H1 (cell line): Measurements from ENCODE around the gene EMX2. TPM values are rescaled to one million over a fixed set of nuclear protein-coding genes. Genes with fewer than 3 reads are reported as not detected.
A peak's percentile ranks its signal among the peaks of the same experiment; 100 is the strongest.

Experiments
- CTCF ChIA-PET: fragments of 300-600 bp; sonication (Branson Sonifier 250); formaldehyde crosslinking; loops from one replicate; lab custom pipeline; 2021; ENCODE audit not compliant: partially characterized antibody; lab: Charles Lee
- POLR2A ChIA-PET: fragments of 300-600 bp; sonication (Branson Sonifier 250); formaldehyde crosslinking; loops from one replicate; lab custom pipeline; 2021; ENCODE audit warnings: inconsistent platforms; ENCODE audit not compliant: partially characterized antibody; lab: Charles Lee
- DNase-seq, 2 experiments: peaks; one replicate each; pipeline versions ENCODE4 v3.0.0 to v3.0.0-alpha.2; 2010 to 2022; ENCODE audit warnings: low spot score in 2 of 2, low read depth in 1 of 2, mixed read lengths in 1 of 2
- FAIRE-seq: peaks from 2 replicates; lab custom pipeline; 2011; peaks lifted over from hg19 to GRCh38; lab: Jason Lieb, UNC
- H2AFZ ChIP-seq: 2 replicates; pipeline ENCODE4 v1.8.1; 2012; ENCODE audit warnings: low read length, inconsistent platforms
- H2AK5ac ChIP-seq: 2 replicates; pipeline ENCODE4 v1.6.1; 2013; ENCODE audit warnings: low read depth, low read length
- H2BK120ac ChIP-seq: replicated peaks from 2 replicates; pipeline ENCODE3; 2013; ENCODE audit warnings: low read depth, low read length, inconsistent platforms
- H2BK12ac ChIP-seq: 2 replicates; pipeline ENCODE4 v1.6.1; 2013; ENCODE audit warnings: low read depth, low read length
- H2BK15ac ChIP-seq: 2 replicates; pipeline ENCODE4 v1.6.1; 2013; ENCODE audit warnings: low read length
- H2BK20ac ChIP-seq: 2 replicates; pipeline ENCODE4 v1.6.1; 2013; ENCODE audit warnings: low read length
- H2BK5ac ChIP-seq: 2 replicates; pipeline ENCODE4 v1.6.1; 2013; ENCODE audit warnings: low read depth, low read length
- H3K14ac ChIP-seq: 2 replicates; pipeline ENCODE4 v1.6.1; 2013; ENCODE audit warnings: inconsistent platforms; ENCODE audit not compliant: insufficient read length
- H3K18ac ChIP-seq: 2 replicates; pipeline ENCODE4 v1.6.1; 2013; ENCODE audit warnings: low read length; ENCODE audit errors: extremely low read depth
- H3K23ac ChIP-seq: 2 replicates; pipeline ENCODE4 v1.6.1; 2013; ENCODE audit warnings: inconsistent platforms; ENCODE audit not compliant: insufficient read length
- H3K23me2 ChIP-seq: 2 replicates; pipeline ENCODE4 v1.6.1; 2013; ENCODE audit warnings: low read depth, low read length
- H3K27ac ChIP-seq: 2 replicates; pipeline ENCODE4 v1.6.1; 2011; ENCODE audit warnings: low read depth, low read length, inconsistent platforms
- H3K27me3 ChIP-seq, 4 experiments: replicated peaks in 1 of 4; 1 replicate in 1 of 4; 2 replicates in 3 of 4; pipeline versions ENCODE4 v1.6.1 to v1.8.1; 2011 to 2013; ENCODE audit warnings: low read length in 3 of 4, mild to moderate bottlenecking in 3 of 4, inconsistent platforms in 2 of 4, mixed read lengths in 2 of 4, moderate library complexity in 1 of 4; ENCODE audit not compliant: control insufficient read depth in 3 of 4, insufficient read depth in 3 of 4; ENCODE audit errors: extremely low read depth in 1 of 4
- H3K36me3 ChIP-seq, 4 experiments: 2 replicates each; pipeline versions ENCODE4 v1.6.1 to v1.8.1; 2011 to 2013; ENCODE audit warnings: mild to moderate bottlenecking in 4 of 4, low read length in 3 of 4, moderate library complexity in 2 of 4, control low read depth in 1 of 4, inconsistent platforms in 1 of 4; ENCODE audit not compliant: insufficient read depth in 4 of 4, control insufficient read depth in 2 of 4
- H3K4ac ChIP-seq: replicated peaks from 2 replicates; pipeline ENCODE3; 2013; ENCODE audit warnings: low read length, low read depth, mixed read lengths, inconsistent platforms; ENCODE audit not compliant: insufficient read length
- H3K4me1 ChIP-seq, 4 experiments: replicated peaks in 1 of 4; 1 replicate in 1 of 4; 2 replicates in 3 of 4; pipeline versions ENCODE4 v1.6.1 to v1.8.1; 2011 to 2013; ENCODE audit warnings: low read length in 3 of 4, inconsistent platforms in 2 of 4, mixed read lengths in 1 of 4; ENCODE audit not compliant: insufficient read depth in 4 of 4, control insufficient read depth in 3 of 4
- H3K4me2 ChIP-seq, 2 experiments: 2 replicates each; pipeline versions ENCODE4 v1.6.1 to v1.8.1; 2011 to 2013; ENCODE audit warnings: low read depth in 2 of 2, low read length in 2 of 2, control low read depth in 1 of 2, inconsistent platforms in 1 of 2, mild to moderate bottlenecking in 1 of 2; ENCODE audit not compliant: insufficient read depth in 1 of 2
- H3K4me3 ChIP-seq, 4 experiments: fragments of 200-600, 300-600 bp in 1 of 4; sonication (generic), shearing (Covaris generic), sonication (Bioruptor Twin) in 1 of 4; 2 replicates each; pipeline versions ENCODE4 v1.5.1 to v1.8.1; 2011 to 2016; ENCODE audit warnings: low read length in 4 of 4, low read depth in 3 of 4, control low read depth in 2 of 4, inconsistent platforms in 2 of 4, mild to moderate bottlenecking in 2 of 4, mixed read lengths in 1 of 4, moderate library complexity in 1 of 4; ENCODE audit not compliant: insufficient read depth in 2 of 4; ENCODE audit errors: extremely low read depth in 1 of 4
- H3K56ac ChIP-seq: replicated peaks from 2 replicates; pipeline ENCODE3; 2013; ENCODE audit warnings: low read depth, mild to moderate bottlenecking, mixed read lengths, low read length, inconsistent platforms; ENCODE audit not compliant: insufficient read length
- H3K79me1 ChIP-seq: 2 replicates; pipeline ENCODE4 v1.6.1; 2013; ENCODE audit warnings: low read depth, low read length, control low read depth
- H3K79me2 ChIP-seq, 2 experiments: 2 replicates each; pipeline versions ENCODE4 v1.6.1 to v1.8.1; 2012 to 2013; ENCODE audit warnings: low read length in 2 of 2, mild to moderate bottlenecking in 2 of 2, inconsistent platforms in 1 of 2; ENCODE audit not compliant: insufficient read depth in 2 of 2, control insufficient read depth in 1 of 2
- H3K9ac ChIP-seq, 4 experiments: replicated peaks in 1 of 4; 1 replicate in 1 of 4; 2 replicates in 3 of 4; pipeline versions ENCODE4 v1.6.1 to v1.8.1; 2011 to 2013; ENCODE audit warnings: low read depth in 3 of 4, low read length in 3 of 4, control low read depth in 2 of 4, mild to moderate bottlenecking in 2 of 4, moderate library complexity in 2 of 4, inconsistent platforms in 1 of 4; ENCODE audit errors: extremely low read depth in 1 of 4
- H3K9me3 ChIP-seq, 2 experiments: 2 replicates each; pipeline versions ENCODE4 v1.6.1 to v1.8.1; 2012 to 2013; ENCODE audit warnings: mild to moderate bottlenecking in 2 of 2, moderate library complexity in 2 of 2, control low read depth in 1 of 2, inconsistent platforms in 1 of 2, low read depth in 1 of 2, low read length in 1 of 2, mixed read lengths in 1 of 2; ENCODE audit not compliant: insufficient read depth in 2 of 2
- H4K20me1 ChIP-seq, 2 experiments: replicated peaks in 1 of 2; 2 replicates each; pipeline versions ENCODE3 to v1.8.1; 2011 to 2013; ENCODE audit warnings: inconsistent platforms in 2 of 2, low read length in 2 of 2, mild to moderate bottlenecking in 1 of 2; ENCODE audit not compliant: insufficient read depth in 2 of 2, control insufficient read depth in 1 of 2
- H4K5ac ChIP-seq: 2 replicates; pipeline ENCODE4 v1.6.1; 2013; ENCODE audit warnings: low read length, low read depth, mixed read lengths, inconsistent platforms; ENCODE audit not compliant: insufficient read length
- H4K8ac ChIP-seq: 2 replicates; pipeline ENCODE4 v1.8.0; 2013; ENCODE audit warnings: mild to moderate bottlenecking, moderate library complexity, low read length, inconsistent platforms; ENCODE audit not compliant: insufficient read depth; ENCODE audit errors: extremely low read depth
- H4K91ac ChIP-seq: replicated peaks from 2 replicates; pipeline ENCODE3; 2013; ENCODE audit warnings: low read length, mixed read lengths, inconsistent platforms; ENCODE audit not compliant: insufficient read length
- CHD1 ChIP-seq: IDR thresholded peaks from 2 replicates; pipeline ENCODE4 v1.6.1; 2012; ENCODE audit warnings: low read depth, low read length, improper control_type of control experiment
- CREB1 ChIP-seq: IDR thresholded peaks from 2 replicates; pipeline ENCODE4 v1.6.1; 2012; ENCODE audit warnings: inconsistent platforms
- EP300 ChIP-seq, 2 experiments: IDR thresholded peaks; 1 replicate in 1 of 2; 2 replicates in 1 of 2; pipeline ENCODE4 v1.6.1; 2011 to 2012; ENCODE audit warnings: low read depth in 2 of 2, low read length in 2 of 2, mild to moderate bottlenecking in 2 of 2, borderline replicate concordance in 1 of 2, inconsistent platforms in 1 of 2, moderate library complexity in 1 of 2
- FOSL1 ChIP-seq: IDR thresholded peaks from 2 replicates; pipeline ENCODE4 v1.6.1; 2011; ENCODE audit warnings: mild to moderate bottlenecking, low read depth, low read length, moderate library complexity; ENCODE audit not compliant: insufficient read depth
- KDM4A ChIP-seq: IDR thresholded peaks from one replicate; pipeline ENCODE4 v1.7.1; 2012; ENCODE audit warnings: low read depth, mild to moderate bottlenecking, moderate library complexity, low read length, inconsistent platforms; ENCODE audit not compliant: severe bottlenecking
- NANOG ChIP-seq: IDR thresholded peaks from 2 replicates; pipeline ENCODE4 v1.6.1; 2011; ENCODE audit warnings: low read length, low read depth, mild to moderate bottlenecking, inconsistent platforms; ENCODE audit not compliant: insufficient read depth, poor library complexity, severe bottlenecking
- POLR2AphosphoS5 ChIP-seq: IDR thresholded peaks from 2 replicates; pipeline ENCODE4 v1.6.1; 2011; ENCODE audit warnings: low read depth, low read length
- RAD21 ChIP-seq, 2 experiments: IDR thresholded peaks in 1 of 2; conservative IDR thresholded peaks in 1 of 2; 2 replicates each; pipeline ENCODE4 v1.6.1; 2011; ENCODE audit warnings: low read depth in 2 of 2, low read length in 2 of 2, improper control_type of control experiment in 1 of 2, inconsistent platforms in 1 of 2, mild to moderate bottlenecking in 1 of 2, moderate library complexity in 1 of 2
- RXRA ChIP-seq: IDR thresholded peaks from 2 replicates; pipeline ENCODE4 v1.6.1; 2011; ENCODE audit warnings: low read depth, mild to moderate bottlenecking, low read length, moderate library complexity; ENCODE audit not compliant: insufficient read depth
- TAF1 ChIP-seq: IDR thresholded peaks from 2 replicates; pipeline ENCODE4 v1.6.1; 2011; ENCODE audit warnings: mild to moderate bottlenecking, low read depth, low read length
- USF2 ChIP-seq: IDR thresholded peaks from 2 replicates; pipeline ENCODE4 v1.6.1; 2011; ENCODE audit warnings: low read length, improper control_type of control experiment
- WGBS, 2 experiments: shearing (Covaris generic) in 1 of 2; methylation state at CpG; one replicate each; pipeline versions ENCODE4 v1.1.6 to v1.1.7; 2013 to 2015; ENCODE audit warnings: low lambda C conversion rate in 2 of 2, mixed read lengths in 2 of 2, inconsistent platforms in 1 of 2, low coverage in 1 of 2, missing lambda C conversion rate in 1 of 2; ENCODE audit not compliant: insufficient replicate concordance in 2 of 2, insufficient coverage in 1 of 2, insufficient read length in 1 of 2; ENCODE audit errors: extremely low coverage in 1 of 2, missing lambda C conversion rate in 1 of 2; 5-methylcytosine and 5-hydroxymethylcytosine counted together
- polyA plus RNA-seq, 7 experiments: library from polyadenylated mRNA; depleted of rRNA in 3 of 7; stranded (reverse) in 5 of 7; unstranded in 2 of 7; fragments of >200 nt in 5 of 7; fragments of 200-250 nt in 2 of 7; gene quantifications; 1 replicate in 5 of 7; 2 replicates in 1 of 7; 4 replicates in 1 of 7; pipeline versions ENCODE4 v1.2.1 to v1.2.3, GENCODE V29; 2011 to 2013; ENCODE audit warnings: missing spikeins in 2 of 7, mixed read lengths in 2 of 7
- total RNA-seq: library from RNA; stranded (reverse); fragmentation: NEBNext Ultra II Directional; extraction: Animal tissue kit (Norgen Biotek cat#: 25700); gene quantifications from 2 replicates; pipeline ENCODE4 v1.2.1, GENCODE V29; 2021

EMX2 gene
- total and polyA plus RNA-seq, 2 of the 8 experiments (the other 6 are each of a cell fraction or from before 2014, with no cell fraction given): not detected

GRCh38 chr10:117514971-117515370 lies 27.6 kb upstream of the EMX2 start:
- H3K9me3 ChIP-seq: no peaks in the 10 kb centered on the region
- H3K9ac ChIP-seq: no peak overlapping the region
- POLR2A ChIA-PET: no interaction called here
- no peak overlapping the region for H3K27ac ChIP-seq
- H3K79me1 ChIP-seq: no peaks in the 10 kb centered on the region
- no peak overlapping the region for H3K4me2 ChIP-seq
- no peaks in the 10 kb centered on the region for H3K79me2 ChIP-seq
- no peak overlapping the region for H3K56ac ChIP-seq
- no peaks in the 10 kb centered on the region; a peak in 2 of 7 replicates for H3K27me3 ChIP-seq
- no peak overlapping the region for H2BK15ac ChIP-seq
- H3K4me1 ChIP-seq: peaks cover 0 to 3% (median 0%) of the 10 kb centered on the region in 4 experiments; a peak in 2 of 7 replicates
- no peak overlapping the region for H4K8ac ChIP-seq
- no peak overlapping the region for H4K5ac ChIP-seq
- WGBS, 2 experiments: 86% methylated on average over 5 of the region's 5 CpGs; no CpG with 5 or more reads in 1 of the 2 experiments
- H3K23ac ChIP-seq: no peak overlapping the region
- no peak overlapping the region for H2BK12ac ChIP-seq
- H3K23me2 ChIP-seq: no peaks in the 10 kb centered on the region
- H4K91ac ChIP-seq: no peak overlapping the region
- no peak overlapping the region for H3K18ac ChIP-seq
- no peak overlapping the region for H3K4me3 ChIP-seq
- no peak overlapping the region for H2BK120ac ChIP-seq
- TF ChIP-seq CREB1 (no peak), NANOG (no peak), KDM4A (no peak), USF2 (no peak), CHD1 (no peak), TAF1 (no peak), EP300 (IDR thresholded peaks at IDR 0.05; ENCODE audit: borderline replicate concordance in 1 of 2, low read depth in 2 of 2, low read length in 2 of 2) (no peak), RAD21 (IDR thresholded peaks at IDR 0.05 in 1 of 2, conservative IDR thresholded peaks at IDR 0.05 in 1 of 2; ENCODE audit: low read depth in 2 of 2, low read length in 2 of 2) (no peak), FOSL1 (no peak), POLR2AphosphoS5 (no peak), RXRA (no peak)
- H3K4ac ChIP-seq: no peak overlapping the region
- FAIRE-seq (no peak), DNase-seq (peak in 1 of 2 experiments; percentile 23)
- no peak overlapping the region for H2BK5ac ChIP-seq
- CTCF ChIA-PET: interaction anchor here (1.7 kb wide), 1 partner anchor 72 kb away, joined by 3 read pairs; no protein-coding TSS in a partner anchor
- no peak overlapping the region for H2AK5ac ChIP-seq
- H3K36me3 ChIP-seq: no peaks in the 10 kb centered on the region
- H2AFZ ChIP-seq: no peak overlapping the region
- no peak overlapping the region for H2BK20ac ChIP-seq
- H3K14ac ChIP-seq: no peak overlapping the region
- H4K20me1 ChIP-seq: no peaks in the 10 kb centered on the region
